H1 (cell line): ENCODE data around the gene AIG1. TPM values are rescaled to one million over a fixed set of nuclear protein-coding genes. Genes with fewer than 3 reads are reported as not detected.

Source experiments
- CTCF ChIA-PET: fragments of 300-600 bp; sonication (Branson Sonifier 250); formaldehyde crosslinking; loops from one replicate; lab custom pipeline; 2021; ENCODE audit not compliant: partially characterized antibody; lab: Charles Lee
- POLR2A ChIA-PET: fragments of 300-600 bp; sonication (Branson Sonifier 250); formaldehyde crosslinking; loops from one replicate; lab custom pipeline; 2021; ENCODE audit warnings: inconsistent platforms; ENCODE audit not compliant: partially characterized antibody; lab: Charles Lee
- DNase-seq, 2 experiments: peaks; one replicate each; pipeline versions ENCODE4 v3.0.0 to v3.0.0-alpha.2; 2010 to 2022; ENCODE audit warnings: low spot score in 2 of 2, low read depth in 1 of 2, mixed read lengths in 1 of 2
- FAIRE-seq: peaks from 2 replicates; lab custom pipeline; 2011; peaks lifted over from hg19 to GRCh38; lab: Jason Lieb, UNC
- H2AFZ ChIP-seq: 2 replicates; pipeline ENCODE4 v1.8.1; 2012; ENCODE audit warnings: low read length, inconsistent platforms
- H2AK5ac ChIP-seq: 2 replicates; pipeline ENCODE4 v1.6.1; 2013; ENCODE audit warnings: low read depth, low read length
- H2BK120ac ChIP-seq: replicated peaks from 2 replicates; pipeline ENCODE3; 2013; ENCODE audit warnings: low read depth, low read length, inconsistent platforms
- H2BK12ac ChIP-seq: 2 replicates; pipeline ENCODE4 v1.6.1; 2013; ENCODE audit warnings: low read depth, low read length
- H2BK15ac ChIP-seq: 2 replicates; pipeline ENCODE4 v1.6.1; 2013; ENCODE audit warnings: low read length
- H2BK20ac ChIP-seq: 2 replicates; pipeline ENCODE4 v1.6.1; 2013; ENCODE audit warnings: low read length
- H2BK5ac ChIP-seq: 2 replicates; pipeline ENCODE4 v1.6.1; 2013; ENCODE audit warnings: low read depth, low read length
- H3K14ac ChIP-seq: 2 replicates; pipeline ENCODE4 v1.6.1; 2013; ENCODE audit warnings: inconsistent platforms; ENCODE audit not compliant: insufficient read length
- H3K18ac ChIP-seq: 2 replicates; pipeline ENCODE4 v1.6.1; 2013; ENCODE audit warnings: low read length; ENCODE audit errors: extremely low read depth
- H3K23ac ChIP-seq: 2 replicates; pipeline ENCODE4 v1.6.1; 2013; ENCODE audit warnings: inconsistent platforms; ENCODE audit not compliant: insufficient read length
- H3K23me2 ChIP-seq: 2 replicates; pipeline ENCODE4 v1.6.1; 2013; ENCODE audit warnings: low read depth, low read length
- H3K27ac ChIP-seq: 2 replicates; pipeline ENCODE4 v1.6.1; 2011; ENCODE audit warnings: low read depth, low read length, inconsistent platforms
- H3K27me3 ChIP-seq, 4 experiments: replicated peaks in 1 of 4; 1 replicate in 1 of 4; 2 replicates in 3 of 4; pipeline versions ENCODE4 v1.6.1 to v1.8.1; 2011 to 2013; ENCODE audit warnings: low read length in 3 of 4, mild to moderate bottlenecking in 3 of 4, inconsistent platforms in 2 of 4, mixed read lengths in 2 of 4, moderate library complexity in 1 of 4; ENCODE audit not compliant: control insufficient read depth in 3 of 4, insufficient read depth in 3 of 4; ENCODE audit errors: extremely low read depth in 1 of 4
- H3K36me3 ChIP-seq, 4 experiments: 2 replicates each; pipeline versions ENCODE4 v1.6.1 to v1.8.1; 2011 to 2013; ENCODE audit warnings: mild to moderate bottlenecking in 4 of 4, low read length in 3 of 4, moderate library complexity in 2 of 4, control low read depth in 1 of 4, inconsistent platforms in 1 of 4; ENCODE audit not compliant: insufficient read depth in 4 of 4, control insufficient read depth in 2 of 4
- H3K4ac ChIP-seq: replicated peaks from 2 replicates; pipeline ENCODE3; 2013; ENCODE audit warnings: low read length, low read depth, mixed read lengths, inconsistent platforms; ENCODE audit not compliant: insufficient read length
- H3K4me1 ChIP-seq, 4 experiments: replicated peaks in 1 of 4; 1 replicate in 1 of 4; 2 replicates in 3 of 4; pipeline versions ENCODE4 v1.6.1 to v1.8.1; 2011 to 2013; ENCODE audit warnings: low read length in 3 of 4, inconsistent platforms in 2 of 4, mixed read lengths in 1 of 4; ENCODE audit not compliant: insufficient read depth in 4 of 4, control insufficient read depth in 3 of 4
- H3K4me2 ChIP-seq, 2 experiments: 2 replicates each; pipeline versions ENCODE4 v1.6.1 to v1.8.1; 2011 to 2013; ENCODE audit warnings: low read depth in 2 of 2, low read length in 2 of 2, control low read depth in 1 of 2, inconsistent platforms in 1 of 2, mild to moderate bottlenecking in 1 of 2; ENCODE audit not compliant: insufficient read depth in 1 of 2
- H3K4me3 ChIP-seq, 4 experiments: fragments of 200-600, 300-600 bp in 1 of 4; sonication (generic), shearing (Covaris generic), sonication (Bioruptor Twin) in 1 of 4; 2 replicates each; pipeline versions ENCODE4 v1.5.1 to v1.8.1; 2011 to 2016; ENCODE audit warnings: low read length in 4 of 4, low read depth in 3 of 4, control low read depth in 2 of 4, inconsistent platforms in 2 of 4, mild to moderate bottlenecking in 2 of 4, mixed read lengths in 1 of 4, moderate library complexity in 1 of 4; ENCODE audit not compliant: insufficient read depth in 2 of 4; ENCODE audit errors: extremely low read depth in 1 of 4
- H3K56ac ChIP-seq: replicated peaks from 2 replicates; pipeline ENCODE3; 2013; ENCODE audit warnings: low read depth, mild to moderate bottlenecking, mixed read lengths, low read length, inconsistent platforms; ENCODE audit not compliant: insufficient read length
- H3K79me1 ChIP-seq: 2 replicates; pipeline ENCODE4 v1.6.1; 2013; ENCODE audit warnings: low read depth, low read length, control low read depth
- H3K79me2 ChIP-seq, 2 experiments: 2 replicates each; pipeline versions ENCODE4 v1.6.1 to v1.8.1; 2012 to 2013; ENCODE audit warnings: low read length in 2 of 2, mild to moderate bottlenecking in 2 of 2, inconsistent platforms in 1 of 2; ENCODE audit not compliant: insufficient read depth in 2 of 2, control insufficient read depth in 1 of 2
- H3K9ac ChIP-seq, 4 experiments: replicated peaks in 1 of 4; 1 replicate in 1 of 4; 2 replicates in 3 of 4; pipeline versions ENCODE4 v1.6.1 to v1.8.1; 2011 to 2013; ENCODE audit warnings: low read depth in 3 of 4, low read length in 3 of 4, control low read depth in 2 of 4, mild to moderate bottlenecking in 2 of 4, moderate library complexity in 2 of 4, inconsistent platforms in 1 of 4; ENCODE audit errors: extremely low read depth in 1 of 4
- H3K9me3 ChIP-seq, 2 experiments: 2 replicates each; pipeline versions ENCODE4 v1.6.1 to v1.8.1; 2012 to 2013; ENCODE audit warnings: mild to moderate bottlenecking in 2 of 2, moderate library complexity in 2 of 2, control low read depth in 1 of 2, inconsistent platforms in 1 of 2, low read depth in 1 of 2, low read length in 1 of 2, mixed read lengths in 1 of 2; ENCODE audit not compliant: insufficient read depth in 2 of 2
- H4K20me1 ChIP-seq, 2 experiments: replicated peaks in 1 of 2; 2 replicates each; pipeline versions ENCODE3 to v1.8.1; 2011 to 2013; ENCODE audit warnings: inconsistent platforms in 2 of 2, low read length in 2 of 2, mild to moderate bottlenecking in 1 of 2; ENCODE audit not compliant: insufficient read depth in 2 of 2, control insufficient read depth in 1 of 2
- H4K5ac ChIP-seq: 2 replicates; pipeline ENCODE4 v1.6.1; 2013; ENCODE audit warnings: low read length, low read depth, mixed read lengths, inconsistent platforms; ENCODE audit not compliant: insufficient read length
- H4K8ac ChIP-seq: 2 replicates; pipeline ENCODE4 v1.8.0; 2013; ENCODE audit warnings: mild to moderate bottlenecking, moderate library complexity, low read length, inconsistent platforms; ENCODE audit not compliant: insufficient read depth; ENCODE audit errors: extremely low read depth
- H4K91ac ChIP-seq: replicated peaks from 2 replicates; pipeline ENCODE3; 2013; ENCODE audit warnings: low read length, mixed read lengths, inconsistent platforms; ENCODE audit not compliant: insufficient read length
- CBX8 ChIP-seq: fragments of 300-800, 300-1000 bp; sonication (generic); IDR thresholded peaks from 2 replicates; pipeline ENCODE4 v1.7.1; 2016; ENCODE audit warnings: low read depth, low read length, borderline replicate concordance
- EGR1 ChIP-seq: IDR thresholded peaks from 2 replicates; pipeline ENCODE4 v1.6.1; 2011; ENCODE audit warnings: low read depth, low read length, borderline replicate concordance
- GTF2F1 ChIP-seq: IDR thresholded peaks from 2 replicates; pipeline ENCODE4 v1.6.1; 2012; ENCODE audit warnings: low read depth, low read length, improper control_type of control experiment, borderline replicate concordance
- POLR2AphosphoS5 ChIP-seq: IDR thresholded peaks from 2 replicates; pipeline ENCODE4 v1.6.1; 2011; ENCODE audit warnings: low read depth, low read length
- POU5F1 ChIP-seq: IDR thresholded peaks from 2 replicates; pipeline ENCODE4 v1.6.1; 2011; ENCODE audit warnings: low read depth, mild to moderate bottlenecking, low read length, moderate library complexity
- RNF2 ChIP-seq: fragments of 200-900, 300-1000 bp; sonication (generic); IDR thresholded peaks from 2 replicates; pipeline ENCODE4 v1.7.1; 2016; ENCODE audit warnings: borderline replicate concordance, low read depth, mild to moderate bottlenecking, antibody characterized with exemption, low read length; ENCODE audit not compliant: poor library complexity, severe bottlenecking; ENCODE audit errors: missing control alignments
- RXRA ChIP-seq: IDR thresholded peaks from 2 replicates; pipeline ENCODE4 v1.6.1; 2011; ENCODE audit warnings: low read depth, mild to moderate bottlenecking, low read length, moderate library complexity; ENCODE audit not compliant: insufficient read depth
- TAF7 ChIP-seq: optimal IDR thresholded peaks from 2 replicates; pipeline ENCODE3; 2011; ENCODE audit warnings: low read depth, mild to moderate bottlenecking, inconsistent platforms, low read length, moderate library complexity, borderline replicate concordance
- YY1 ChIP-seq: IDR thresholded peaks from 2 replicates; pipeline ENCODE4 v1.6.1; 2011; ENCODE audit warnings: low read depth, mild to moderate bottlenecking, low read length
- WGBS, 2 experiments: shearing (Covaris generic) in 1 of 2; methylation state at CpG; one replicate each; pipeline versions ENCODE4 v1.1.6 to v1.1.7; 2013 to 2015; ENCODE audit warnings: low lambda C conversion rate in 2 of 2, mixed read lengths in 2 of 2, inconsistent platforms in 1 of 2, low coverage in 1 of 2, missing lambda C conversion rate in 1 of 2; ENCODE audit not compliant: insufficient replicate concordance in 2 of 2, insufficient coverage in 1 of 2, insufficient read length in 1 of 2; ENCODE audit errors: extremely low coverage in 1 of 2, missing lambda C conversion rate in 1 of 2; 5-methylcytosine and 5-hydroxymethylcytosine counted together
- polyA plus RNA-seq, 7 experiments: library from polyadenylated mRNA; depleted of rRNA in 3 of 7; stranded (reverse) in 5 of 7; unstranded in 2 of 7; fragments of >200 nt in 5 of 7; fragments of 200-250 nt in 2 of 7; gene quantifications; 1 replicate in 5 of 7; 2 replicates in 1 of 7; 4 replicates in 1 of 7; pipeline versions ENCODE4 v1.2.1 to v1.2.3, GENCODE V29; 2011 to 2013; ENCODE audit warnings: missing spikeins in 2 of 7, mixed read lengths in 2 of 7
- total RNA-seq: library from RNA; stranded (reverse); fragmentation: NEBNext Ultra II Directional; extraction: Animal tissue kit (Norgen Biotek cat#: 25700); gene quantifications from 2 replicates; pipeline ENCODE4 v1.2.1, GENCODE V29; 2021

AIG1 gene
- total and polyA plus RNA-seq, 2 of the 8 experiments (the other 6 are each of a cell fraction or from before 2014, with no cell fraction given), result 56.6 to 58.4 TPM

- no peak overlapping the region for H3K23ac ChIP-seq
- no peak overlapping the region for H3K9ac ChIP-seq
- H4K8ac ChIP-seq, result no peak overlapping the region
- no peak overlapping the region for H3K4ac ChIP-seq
- H3K27ac ChIP-seq, result no peak overlapping the region
- FAIRE-seq, result no peak
- H2BK5ac ChIP-seq, result no peak overlapping the region
- no peaks in the 10 kb centered on the region for H3K36me3 ChIP-seq
- H3K27me3 ChIP-seq, result no peaks in the 10 kb centered on the region
- H3K23me2 ChIP-seq, result no peaks in the 10 kb centered on the region
- ChIA-PET CTCF (interaction anchor here (0.6 to 2.0 kb wide), 4 partner anchors 12 to 94 kb away, joined by 3 to 10 read pairs (median 4); no protein-coding TSS in a partner anchor), POLR2A (no interaction called here)
- WGBS, 2 experiments, result 96% methylated on average over 1 of the region's 1 CpG; no CpG with 5 or more reads in 1 of the 2 experiments
- no peak overlapping the region for H3K56ac ChIP-seq
- no peaks in the 10 kb centered on the region for H4K20me1 ChIP-seq
- no peaks in the 10 kb centered on the region for H3K4me1 ChIP-seq
- H3K18ac ChIP-seq, result no peak overlapping the region
- H4K5ac ChIP-seq, result no peak overlapping the region
- no peaks in the 10 kb centered on the region for H3K79me1 ChIP-seq
- H3K9me3 ChIP-seq, result no peaks in the 10 kb centered on the region
- no peak overlapping the region for H3K4me3 ChIP-seq
- no peak overlapping the region for H3K14ac ChIP-seq
- no peak overlapping the region for H4K91ac ChIP-seq
- no peak overlapping the region for H2AFZ ChIP-seq
- H3K4me2 ChIP-seq, result no peak overlapping the region
- no peak for DNase-seq
- no peak overlapping the region for H2BK120ac ChIP-seq
- no peak overlapping the region for H2BK20ac ChIP-seq
- TF ChIP-seq EGR1 (no peak), RNF2 (no peak), CBX8 (no peak), RXRA (no peak), YY1 (no peak), TAF7 (no peak), POLR2AphosphoS5 (no peak), GTF2F1 (no peak), POU5F1 (no peak)
- no peaks in the 10 kb centered on the region for H3K79me2 ChIP-seq
- H2BK15ac ChIP-seq, result no peak overlapping the region
- H2BK12ac ChIP-seq, result no peak overlapping the region
- H2AK5ac ChIP-seq, result no peak overlapping the region
These were observed 264.9 kb downstream of the AIG1 start for GRCh38 chr6:143325379-143326140.
